Transverse colon (tissue), 4 donors: ENCODE data around the gene FOSL2. TPM values are rescaled to one million over a fixed set of nuclear protein-coding genes. Genes with fewer than 3 reads are reported as not detected.

Experiments used
- DNase-seq: peaks from one replicate; pipeline ENCODE4 v3.0.0-alpha.2; 2019
- H3K27ac ChIP-seq, 4 donors: fragments of 200-600 bp; sonication (generic); 2 replicates each; pipeline ENCODE4 v1.5.1; 2016 to 2018; ENCODE audit warnings: inconsistent platforms in 4 of 4
- H3K27me3 ChIP-seq: fragments of 200-600 bp; sonication (generic); 2 replicates; pipeline ENCODE4 v1.5.1; 2017; ENCODE audit warnings: inconsistent platforms
- H3K36me3 ChIP-seq, 4 donors: fragments of 200-600 bp; sonication (generic); 2 replicates each; pipeline ENCODE4 v1.5.1; 2017 to 2019; ENCODE audit warnings: inconsistent platforms in 4 of 4
- H3K4me1 ChIP-seq, 4 donors: fragments of 200-600 bp; sonication (generic); 2 replicates each; pipeline ENCODE4 v1.5.1; 2017 to 2020; ENCODE audit warnings: inconsistent platforms in 4 of 4
- H3K4me3 ChIP-seq, 4 donors: fragments of 200-600 bp; sonication (generic); 1 replicate in 1 of 4; 2 replicates in 3 of 4; pipeline versions ENCODE4 v1.5.1 to v1.6.1; 2017 to 2019; ENCODE audit warnings: inconsistent platforms in 4 of 4
- H3K9me3 ChIP-seq, 2 donors: fragments of 200-600 bp; sonication (generic); 2 replicates each; pipeline ENCODE4 v1.5.1; 2017 to 2019; ENCODE audit warnings: inconsistent platforms in 2 of 2
- CTCF ChIP-seq, 5 experiments: fragments of 200-600 bp in 3 of 5; fragments of 450-650 bp in 2 of 5; sonication (generic) in 3 of 5; IDR thresholded peaks; 1 replicate in 2 of 5; 2 replicates in 3 of 5; pipeline ENCODE4 v1.5.1; 2016 to 2017; ENCODE audit warnings: antibody characterized with exemption in 5 of 5, inconsistent platforms in 3 of 5, mild to moderate bottlenecking in 2 of 5, moderate library complexity in 1 of 5
- EP300 ChIP-seq: sonication (generic); formaldehyde crosslinking; IDR thresholded peaks from one replicate; pipeline ENCODE4 v1.6.1; 2017; ENCODE audit warnings: antibody characterized with exemption, low read depth
- POLR2A ChIP-seq: fragments of 450-650 bp; IDR thresholded peaks from one replicate; pipeline ENCODE4 v1.6.1; 2016; ENCODE audit warnings: antibody characterized with exemption, mild to moderate bottlenecking, moderate library complexity
- POLR2AphosphoS5 ChIP-seq, 3 donors: sonication (generic); formaldehyde crosslinking; IDR thresholded peaks; one replicate each; pipeline ENCODE4 v1.6.1; 2016; ENCODE audit warnings: antibody characterized with exemption in 3 of 3
- WGBS, 2 donors: methylation state at CpG; one replicate each; pipeline ENCODE4 v1.1.5; 2018; ENCODE audit warnings: low coverage in 1 of 2; 5-methylcytosine and 5-hydroxymethylcytosine counted together
- in situ Hi-C, 4 donors: fragments of 200-750 bp; cut with MboI; loops; one replicate each; pipeline versions ENCODE4 v1.15.0 to v1.15.1; 2017; ENCODE audit warnings: low sequenced_read_pairs in 3 of 4, low pct_ligation_motif_present in 1 of 4, low pct_unique_long_range_greater_than_20kb in 1 of 4
- intact Hi-C: fragments of 100-400 bp; cut with DNase I; formaldehyde crosslinking; loops from one replicate; pipeline ENCODE4 v1.15.1; 2023; ENCODE audit warnings: low total_unique reads
- total RNA-seq, 4 donors: library from RNA; depleted of rRNA; stranded (reverse); fragments of >200 nt; gene quantifications; one replicate each; pipeline ENCODE4 v1.1.0, GENCODE V29; 2016

The FOSL2 gene
- total RNA-seq, 4 donors from 2014 or later = 135 to 358 (median 233) TPM

DNA sequence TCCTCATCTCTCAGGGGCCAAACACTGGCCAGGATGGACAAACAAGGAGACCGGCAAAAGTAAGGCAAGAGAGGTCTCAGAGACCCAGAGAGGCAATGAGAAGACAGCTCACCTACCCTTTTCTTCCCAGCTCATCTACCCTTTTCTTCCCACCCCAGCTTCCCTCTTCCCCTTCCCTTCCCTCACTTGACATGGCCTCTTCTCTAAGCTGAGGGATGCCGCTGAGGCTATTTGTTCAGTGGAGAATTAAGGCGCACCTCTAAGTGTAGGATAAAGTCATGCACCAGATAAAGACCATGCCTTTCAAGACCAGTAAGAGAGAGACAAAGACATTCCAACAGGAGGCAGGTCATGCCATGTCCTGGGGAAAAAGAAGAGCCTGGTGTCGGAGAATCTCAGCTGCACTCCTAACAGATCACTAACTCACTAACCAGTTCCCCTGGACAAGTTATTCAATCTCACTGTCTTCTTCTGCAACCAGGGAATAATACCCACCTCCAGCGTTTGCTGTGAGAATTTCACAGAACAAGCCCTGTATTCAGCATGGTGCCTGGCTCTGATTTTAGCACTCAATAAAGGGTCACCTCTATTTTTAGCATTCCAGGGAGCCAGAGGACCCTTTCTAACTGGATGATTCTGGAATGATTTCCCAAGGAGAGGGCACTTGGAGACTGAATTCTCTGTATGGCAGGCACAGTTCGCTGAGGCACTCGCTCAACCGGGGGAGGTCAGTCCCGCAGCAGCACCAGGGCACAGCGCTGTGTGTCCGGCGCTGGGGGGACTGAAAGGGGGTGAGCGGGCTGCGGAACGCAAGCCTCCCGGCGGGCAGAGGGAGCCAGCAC, 3.0 kb upstream of the FOSL2 start:
- Histone ChIP-seq H3K27ac (peak overlapping the region; percentile 100), H3K4me3 (peak overlapping the region in 3 of 4 donors; percentile 78 to 99 (median 98)), H3K4me1 (peaks cover 6 to 18% (median 12%) of the 10 kb centered on the region in 4 donors), H3K36me3 (no peaks in the 10 kb centered on the region), H3K27me3 (no peaks in the 10 kb centered on the region), H3K9me3 (no peaks in the 10 kb centered on the region)
- no peak for DNase-seq
- in situ Hi-C loops = no loop called here
- no peak for TF ChIP-seq POLR2A
- no peak for TF ChIP-seq CTCF (IDR thresholded peaks at IDR 0.05)
- TF ChIP-seq EP300 = no peak
- TF ChIP-seq POLR2AphosphoS5 (IDR thresholded peaks at IDR 0.05) = no peak
- intact Hi-C loops = loop anchor here (5.0 to 10.0 kb wide), 3 partner anchors 47 to 225 kb away; no protein-coding TSS in a partner anchor
- 32 to 70% methylated on average over 2 to 17 of the region's 17 CpGs for WGBS, 2 donors

DNA sequence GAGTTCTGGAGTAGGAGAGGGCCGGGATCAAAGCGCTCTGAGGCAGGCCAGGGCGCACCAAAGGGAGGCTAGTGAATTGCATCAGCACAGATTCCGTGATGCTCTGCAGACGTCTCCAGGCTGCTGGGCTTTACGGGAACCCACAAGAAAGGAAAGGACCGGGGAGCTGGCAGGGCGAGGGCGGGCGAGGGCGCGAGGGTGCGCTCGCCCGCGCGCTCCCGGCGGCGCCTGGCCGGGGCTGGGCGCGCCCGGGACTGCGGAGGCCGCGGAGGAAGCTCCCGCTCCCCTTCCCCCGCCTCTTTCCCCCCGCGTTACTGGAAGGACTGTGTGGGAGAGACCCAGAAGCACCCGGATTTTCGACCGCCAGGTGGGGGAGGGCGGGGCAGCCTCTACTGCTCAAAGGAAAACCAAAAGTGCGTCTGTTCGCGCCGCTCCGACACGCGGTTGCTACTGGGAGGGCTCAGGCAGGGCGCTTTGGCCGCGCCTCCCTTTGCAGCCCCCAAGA, 2.4 kb upstream of the FOSL2 start:
- Histone ChIP-seq H3K4me1 (peaks cover 6 to 18% (median 12%) of the 10 kb centered on the region in 4 donors), H3K36me3 (no peaks in the 10 kb centered on the region), H3K27me3 (no peaks in the 10 kb centered on the region), H3K4me3 (peak overlapping the region; percentile 28 to 99 (median 88)), H3K27ac (peak overlapping the region; percentile 100), H3K9me3 (no peaks in the 10 kb centered on the region)
- DNase-seq = peak; percentile 90
- intact Hi-C loops = loop anchor here (5.0 to 10.0 kb wide), 3 partner anchors 48 to 225 kb away; no protein-coding TSS in a partner anchor
- 1% methylated on average over 31 of the region's 45 CpGs; no CpG with 5 or more reads in 1 of the 2 donors for WGBS, 2 donors
- TF ChIP-seq EP300 = peak; percentile 94
- peak; percentile 74 to 79 (median 76) for TF ChIP-seq POLR2AphosphoS5 (IDR thresholded peaks at IDR 0.05)
- TF ChIP-seq CTCF (IDR thresholded peaks at IDR 0.05) = peak in 4 of 5 experiments; percentile 19 to 61 (median 36)
- TF ChIP-seq POLR2A = no peak
- in situ Hi-C loops = no loop called here

- Histone ChIP-seq H3K4me3 (peak overlapping the region; percentile 28 to 99 (median 88)), H3K27ac (peak overlapping the region; percentile 100), H3K9me3 (no peaks in the 10 kb centered on the region), H3K4me1 (peaks cover 6 to 18% (median 12%) of the 10 kb centered on the region in 4 donors), H3K27me3 (no peaks in the 10 kb centered on the region), H3K36me3 (no peaks in the 10 kb centered on the region)
- in situ Hi-C loops = no loop called here
- TF ChIP-seq POLR2AphosphoS5 (IDR thresholded peaks at IDR 0.05) = peak; percentile 65 to 87 (median 84)
- peak; percentile 87 for TF ChIP-seq EP300
- TF ChIP-seq POLR2A = peak; percentile 77
- TF ChIP-seq CTCF (IDR thresholded peaks at IDR 0.05) = peak in 2 of 5 experiments; percentile 35
- 0 to 1% methylated on average over 1 to 49 of the region's 49 CpGs for WGBS, 2 donors
- intact Hi-C loops = loop anchor here (5.0 to 10.0 kb wide), 3 partner anchors 49 to 226 kb away; no protein-coding TSS in a partner anchor
- DNase-seq = peak; percentile 88
Measured at GRCh38 chr2:28390746-28391563, 1.7 kb upstream of the FOSL2 start.
